GM18867 (cell line): Measurements from ENCODE around the gene C2CD4C.
"Not testable (repeated sequence)": the region's sequence is repeated elsewhere in the genome, so short reads cannot be mapped to it uniquely, and the experiment has no call there.

ENCODE experiments used
- ATAC-seq: cut with Tn5 transposase; IDR thresholded peaks from one replicate; pipeline ENCODE4 v1.9.1; 2021; ENCODE audit warnings: mild to moderate bottlenecking, moderate library complexity; ENCODE audit not compliant: unreplicated experiment

C2CD4C gene

GRCh38 chr19:400976-401865 is 7.7 kb downstream of the C2CD4C start:
- no peak for ATAC-seq

GRCh38 chr19:399370-399769 is 9.6 kb downstream of the C2CD4C start:
- no peak for ATAC-seq

GRCh38 chr19:398719-399118 is 10.2 kb downstream of the C2CD4C start:
- ATAC-seq = no peak

GRCh38 chr19:397941-398706 is 10.8 kb downstream of the C2CD4C start:
- no peak for ATAC-seq

GRCh38 chr19:397321-397720 is 11.6 kb downstream of the C2CD4C start:
- ATAC-seq = no peak

- ATAC-seq = no peak
Observed at GRCh38 chr19:395467-395866, 13.5 kb downstream of the C2CD4C start.

- ATAC-seq = not testable (repeated sequence)
Observed at GRCh38 chr19:394857-395256, 14.1 kb downstream of the C2CD4C start.

- ATAC-seq = not testable (repeated sequence)
Observed at GRCh38 chr19:393560-393959, 15.4 kb downstream of the C2CD4C start.

GRCh38 chr19:392375-392970 is 16.5 kb downstream of the C2CD4C start:
- ATAC-seq = no peak

- no peak for ATAC-seq
Observed at GRCh38 chr19:391726-392374, 17.1 kb downstream of the C2CD4C start.

- no peak for ATAC-seq
Observed at GRCh38 chr19:391207-391557, 17.8 kb downstream of the C2CD4C start.

- ATAC-seq = no peak
Observed at GRCh38 chr19:390386-391206, 18.4 kb downstream of the C2CD4C start.

GRCh38 chr19:389935-390289 is 19.0 kb downstream of the C2CD4C start:
- ATAC-seq = no peak

GRCh38 chr19:389255-389934 is 19.6 kb downstream of the C2CD4C start:
- no peak for ATAC-seq

GRCh38 chr19:388691-389090 is 20.3 kb downstream of the C2CD4C start:
- ATAC-seq = no peak

GRCh38 chr19:387777-388176 is 21.2 kb downstream of the C2CD4C start:
- no peak for ATAC-seq

- not testable (repeated sequence) for ATAC-seq
Observed at GRCh38 chr19:386632-387301, 22.2 kb downstream of the C2CD4C start.

GRCh38 chr19:386189-386588 is 22.8 kb downstream of the C2CD4C start:
- ATAC-seq = not testable (repeated sequence)

- ATAC-seq = no peak
Observed at GRCh38 chr19:384799-385169, 24.2 kb downstream of the C2CD4C start.
